GM19438 (cell line): ENCODE measurements around the gene GSTO2.
"Not testable (repeated sequence)": the region's sequence is repeated elsewhere in the genome, so short reads cannot be mapped to it uniquely, and the experiment has no call there.

Experiments
- ATAC-seq: cut with Tn5 transposase; IDR thresholded peaks from one replicate; pipeline ENCODE4 v1.9.1; 2021; ENCODE audit warnings: low read depth; ENCODE audit not compliant: unreplicated experiment

GSTO2 gene

GRCh38 chr10:104268713-104269645, at the start of gene GSTO2:
Gene GSTO2 (plus strand): TSS chr10:104269184. CDS start chr10:104274916, 5,732 bp downstream.
- ATAC-seq = peak; percentile 99

GRCh38 chr10:104220522-104220921, 48.5 kb upstream of the GSTO2 start:
- no peak for ATAC-seq

- no peak for ATAC-seq
Observed at GRCh38 chr10:104223304-104223703, 45.7 kb upstream of the GSTO2 start.

- no peak for ATAC-seq
Observed at GRCh38 chr10:104230490-104230889, 38.5 kb upstream of the GSTO2 start.

- peak; percentile 100 for ATAC-seq
Observed at GRCh38 chr10:104231784-104232612, 37.0 kb upstream of the GSTO2 start, which contains the start of gene CFAP43. Gene CFAP43 (minus strand): TSS chr10:104232364. CDS start chr10:104232246, 118 bp downstream.

- peak; percentile 7 for ATAC-seq
Observed at GRCh38 chr10:104232613-104233102, 36.3 kb upstream of the GSTO2 start.

- ATAC-seq = no peak
Observed at GRCh38 chr10:104233817-104234216, 35.2 kb upstream of the GSTO2 start.

GRCh38 chr10:104234934-104235333, 34.0 kb upstream of the GSTO2 start:
- ATAC-seq = no peak

- ATAC-seq = no peak
Observed at GRCh38 chr10:104235801-104236200, 33.2 kb upstream of the GSTO2 start.

GRCh38 chr10:104240078-104240477, 28.9 kb upstream of the GSTO2 start:
- ATAC-seq = no peak

- no peak for ATAC-seq
Observed at GRCh38 chr10:104242545-104242944, 26.4 kb upstream of the GSTO2 start.

GRCh38 chr10:104243009-104243408, 26.0 kb upstream of the GSTO2 start:
- not testable (repeated sequence) for ATAC-seq

GRCh38 chr10:104243512-104243911, 25.5 kb upstream of the GSTO2 start:
- ATAC-seq = no peak

- no peak for ATAC-seq
Observed at GRCh38 chr10:104245066-104245632, 23.8 kb upstream of the GSTO2 start.

- ATAC-seq = no peak
Observed at GRCh38 chr10:104246976-104247375, 22.0 kb upstream of the GSTO2 start.

GRCh38 chr10:104247513-104248146, 21.4 kb upstream of the GSTO2 start:
- ATAC-seq = no peak

GRCh38 chr10:104248931-104249330, 20.1 kb upstream of the GSTO2 start:
- not testable (repeated sequence) for ATAC-seq

GRCh38 chr10:104250371-104250770, 18.6 kb upstream of the GSTO2 start:
- ATAC-seq = no peak

GRCh38 chr10:104251443-104251842, 17.5 kb upstream of the GSTO2 start:
- ATAC-seq = no peak

- ATAC-seq = no peak
Observed at GRCh38 chr10:104252368-104252767, 16.6 kb upstream of the GSTO2 start.
